Measurements from ENCODE around the gene GADD45A.

- TF ChIP-seq CTCF (conservative IDR thresholded peaks at IDR 0.05; ENCODE audit: low read depth, low read length) (no peak), EZH2 (IDR thresholded peaks at IDR 0.05; ENCODE audit: low read length, unreplicated experiment) (no peak), EZH2phosphoT487 (IDR thresholded peaks at IDR 0.05; ENCODE audit: borderline replicate concordance, low read length) (no peak)
Measured at GRCh38 chr1:67737875-67738274, 52.9 kb downstream of the GADD45A start.

Measured in PC-3 (cell line).